GM12892 (cell line): ENCODE measurements around the gene CYP2E1.

Experiments used
- POLR2A ChIP-seq: IDR thresholded peaks from 2 replicates; pipeline ENCODE4 v1.6.1; 2011; ENCODE audit warnings: low read depth, low read length, control low read depth
- POLR2AphosphoS5 ChIP-seq: IDR thresholded peaks from 2 replicates; pipeline ENCODE4 v1.6.1; 2011; ENCODE audit warnings: low read depth, low read length, control low read depth

DNA sequence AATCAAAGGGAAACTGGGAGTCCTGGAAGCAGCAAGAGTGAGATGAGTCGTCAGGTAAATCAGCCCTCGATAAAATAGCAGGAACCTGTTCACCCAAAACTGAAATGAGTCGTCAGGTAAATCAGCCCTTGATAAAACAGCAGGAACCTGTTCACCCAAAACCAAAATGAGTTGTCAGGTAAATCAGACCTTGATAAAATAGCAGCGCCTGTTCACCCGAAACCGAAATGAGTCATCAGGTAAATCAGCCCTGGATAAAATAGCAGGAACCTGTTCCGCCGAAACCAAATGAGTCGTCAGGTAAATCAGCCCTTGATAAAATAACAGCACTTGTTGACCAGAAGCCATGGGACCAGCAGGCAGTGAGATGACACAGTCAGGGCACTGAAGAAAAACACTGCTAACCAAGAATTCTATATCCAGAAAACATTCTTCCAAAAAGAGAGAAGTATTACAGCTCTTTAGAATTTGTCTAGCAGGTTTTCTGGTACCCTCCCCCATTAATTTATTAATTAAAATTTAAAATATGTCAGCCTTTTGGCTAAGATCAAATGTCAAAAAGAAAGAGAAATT lies 3.4 kb upstream of the CYP2E1 start:
- TF ChIP-seq POLR2A (no peak), POLR2AphosphoS5 (no peak)
